GM15510 (cell line): ENCODE results near the gene SLC5A8.

Experiments
- POLR2A ChIP-seq: IDR thresholded peaks from 3 replicates; pipeline ENCODE4 v1.6.1; 2011; ENCODE audit warnings: borderline replicate concordance; ENCODE audit not compliant: insufficient read length; ENCODE audit errors: extremely low read depth

Gene SLC5A8

GRCh38 chr12:101204602-101205304, 5.3 kb downstream of the SLC5A8 start:
- no peak for TF ChIP-seq POLR2A

- TF ChIP-seq POLR2A, result no peak
Observed at GRCh38 chr12:101200824-101201223, 9.2 kb downstream of the SLC5A8 start.

GRCh38 chr12:101200145-101200544, 9.9 kb downstream of the SLC5A8 start:
- TF ChIP-seq POLR2A, result no peak

GRCh38 chr12:101186291-101186690, 23.7 kb downstream of the SLC5A8 start:
- TF ChIP-seq POLR2A, result no peak

- no peak for TF ChIP-seq POLR2A
Observed at GRCh38 chr12:101181776-101182175, 28.3 kb downstream of the SLC5A8 start.

GRCh38 chr12:101174541-101174940, 35.5 kb downstream of the SLC5A8 start:
- TF ChIP-seq POLR2A, result no peak

GRCh38 chr12:101173197-101173749, 36.8 kb downstream of the SLC5A8 start:
- no peak for TF ChIP-seq POLR2A

GRCh38 chr12:101172316-101172715, 37.7 kb downstream of the SLC5A8 start:
- TF ChIP-seq POLR2A, result no peak

GRCh38 chr12:101168001-101168400, 42.0 kb downstream of the SLC5A8 start:
- TF ChIP-seq POLR2A, result no peak

GRCh38 chr12:101166866-101167265, 43.2 kb downstream of the SLC5A8 start:
- TF ChIP-seq POLR2A, result no peak

- no peak for TF ChIP-seq POLR2A
Observed at GRCh38 chr12:101165319-101165718, 44.7 kb downstream of the SLC5A8 start.

- TF ChIP-seq POLR2A, result no peak
Observed at GRCh38 chr12:101127521-101128219, 82.4 kb downstream of the SLC5A8 start.

- TF ChIP-seq POLR2A, result no peak
Observed at GRCh38 chr12:101117842-101118241, 92.2 kb downstream of the SLC5A8 start.

GRCh38 chr12:101116911-101117310, 93.1 kb downstream of the SLC5A8 start:
- no peak for TF ChIP-seq POLR2A

GRCh38 chr12:101115326-101115725, 94.7 kb downstream of the SLC5A8 start:
- no peak for TF ChIP-seq POLR2A

GRCh38 chr12:101111441-101111840, 98.6 kb downstream of the SLC5A8 start:
- TF ChIP-seq POLR2A, result no peak
